AG20443 (cell line): ENCODE measurements around the gene BICRA.

ENCODE experiments used
- DNase-seq: peaks from one replicate; pipeline ENCODE4 v3.0.0; 2012; ENCODE audit warnings: low spot score, mixed read lengths

BICRA gene

GRCh38 chr19:47750752-47751151 is 141.8 kb downstream of the BICRA start:
- no peak for DNase-seq

DNA sequence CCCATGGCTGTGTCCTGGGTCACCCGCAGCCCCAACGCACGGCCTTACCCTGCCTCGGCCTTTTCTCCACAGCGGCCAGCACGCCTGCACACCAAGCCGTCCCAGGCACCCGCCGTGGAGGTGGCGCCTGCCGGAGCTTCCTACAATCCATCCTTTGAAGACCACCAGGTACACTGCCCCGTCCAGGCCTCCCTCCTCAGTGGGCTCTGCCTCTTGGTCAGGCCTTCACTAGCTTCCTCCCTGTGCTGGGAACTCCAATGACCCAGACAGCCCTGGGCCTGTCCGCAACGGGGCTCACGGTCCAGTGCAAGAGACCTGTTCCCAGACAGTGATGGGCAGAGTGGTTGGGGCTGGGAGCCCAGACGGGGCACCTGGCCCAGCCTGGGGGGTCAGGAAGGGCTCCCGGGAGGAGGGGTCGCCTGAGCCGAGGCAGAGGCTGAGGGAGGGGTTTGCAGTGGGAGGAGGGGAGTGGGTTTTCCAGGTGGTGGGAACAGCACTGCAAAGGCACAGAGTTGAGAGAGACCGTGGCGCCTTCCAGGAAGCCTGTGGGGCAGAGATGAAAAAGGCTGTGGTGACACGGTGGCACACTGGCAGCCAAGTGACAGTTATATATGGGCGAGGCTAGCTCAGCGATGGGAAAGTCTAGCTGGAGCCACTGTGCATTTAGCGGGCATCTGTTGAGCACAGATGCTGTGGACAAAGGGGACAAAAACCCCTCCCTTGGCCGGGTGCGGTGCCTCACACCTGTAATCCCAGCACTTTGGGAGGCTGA is 143.7 kb downstream of the BICRA start:
- DNase-seq, result no peak
